ENCODE results near the gene CRIP1. TPM values are rescaled to one million over a fixed set of nuclear protein-coding genes. Genes with fewer than 3 reads are reported as not detected.

The CRIP1 gene
- total and polyA plus RNA-seq, 2 donors (not counting 3 experiments of a cell fraction or from before 2014, with no cell fraction given): 3.1 to 8.1 TPM

DNA sequence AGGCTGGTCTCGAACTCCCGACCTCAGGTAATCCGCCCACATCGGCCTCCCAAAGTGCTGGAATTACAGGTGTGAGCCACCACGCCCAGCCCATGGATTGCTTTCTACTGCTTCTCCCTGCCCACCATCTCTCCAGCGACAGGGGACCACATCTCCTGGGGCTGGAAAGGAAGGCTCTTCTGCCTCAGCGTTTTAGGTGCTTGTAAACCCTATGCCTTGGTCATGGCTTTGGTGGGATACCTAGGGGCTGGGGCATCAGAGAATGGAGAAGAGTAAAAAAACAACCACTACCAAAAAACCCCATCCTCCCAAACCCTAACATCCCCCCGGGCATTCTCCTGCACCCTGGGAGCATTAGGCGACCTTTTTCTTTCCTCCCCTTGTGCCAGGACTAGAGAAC is 38.6 kb downstream of the CRIP1 start:
- Histone ChIP-seq H3K9me3 (replicated peaks; ENCODE audit: control insufficient read depth, insufficient read depth, low read length) (no peaks in the 10 kb centered on the region), H3K27me3 (ENCODE audit: control insufficient read depth in 2 of 2, insufficient read depth in 2 of 2, low read length in 2 of 2) (peaks cover 6 to 7% of the 10 kb centered on the region in 2 experiments), H3K4me3 (replicated peaks in 1 of 3; ENCODE audit: insufficient read depth in 1 of 3, low read depth in 1 of 3, low read length in 3 of 3) (no peak overlapping the region), H4K20me1 (replicated peaks; ENCODE audit: control insufficient read depth, extremely low read depth, insufficient read depth, low read length) (no peaks in the 10 kb centered on the region), H3K4me2 (ENCODE audit: insufficient read depth, low read length) (no peak overlapping the region), H3K9me1 (replicated peaks; ENCODE audit: control insufficient read depth, extremely low read depth, insufficient read depth, low read length) (no peaks in the 10 kb centered on the region), H3K36me3 (ENCODE audit: control insufficient read depth in 2 of 2, extremely low read depth in 1 of 2, insufficient read depth in 2 of 2, low read length in 2 of 2) (no peaks in the 10 kb centered on the region), H3K27ac (ENCODE audit: insufficient read depth, low read depth, low read length) (no peak overlapping the region), H3K4me1 (ENCODE audit: control insufficient read depth, extremely low read depth, insufficient read depth, low read length) (peaks cover 17% of the 10 kb centered on the region), H3K9ac (replicated peaks; ENCODE audit: extremely low read depth, insufficient read depth, low read length) (no peak overlapping the region), H2AFZ (ENCODE audit: low read depth, low read length) (no peak overlapping the region), H3K79me2 (ENCODE audit: control insufficient read depth, insufficient read depth, low read length) (no peaks in the 10 kb centered on the region)
- dilution Hi-C loops (cut with MboI; ENCODE audit: extremely low pct_ligation_motif_present, low sequenced_read_pairs) (no loop called here), intact Hi-C loops (cut with micrococcal nuclease) (no loop called here)
- DNase-seq (ENCODE audit: low read depth, low spot score) (no peak), FAIRE-seq (no peak)
- ChIA-PET CTCF (no interaction called here), POLR2A (no interaction called here)
- no TSS peak for BruUV-seq (replicated peaks)
- TF ChIP-seq JUN (IDR thresholded peaks at IDR 0.05; ENCODE audit: borderline replicate concordance, insufficient read depth, insufficient read length, low read depth) (no peak), FOS (IDR thresholded peaks at IDR 0.05; ENCODE audit: borderline replicate concordance, insufficient read depth, low read length) (no peak), POLR2AphosphoS5 (IDR thresholded peaks at IDR 0.05; ENCODE audit: insufficient read depth, low read depth, low read length) (no peak), MYC (IDR thresholded peaks at IDR 0.05; ENCODE audit: low read depth, low read length) (no peak), POLR2A (IDR thresholded peaks at IDR 0.05; ENCODE audit: low read depth, low read length) (no peak), EZH2 (IDR thresholded peaks at IDR 0.05; ENCODE audit: borderline replicate concordance, low read depth, low read length, severe bottlenecking) (no peak), GATA2 (IDR thresholded peaks at IDR 0.05; ENCODE audit: insufficient read depth, insufficient read length, low read depth, low read length) (no peak)
- TF ChIP-seq, protein P1, sequence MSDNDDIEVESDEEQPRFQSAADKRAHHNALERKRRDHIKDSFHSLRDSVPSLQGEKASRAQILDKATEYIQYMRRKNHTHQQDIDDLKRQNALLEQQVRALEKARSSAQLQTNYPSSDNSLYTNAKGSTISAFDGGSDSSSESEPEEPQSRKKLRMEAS (IDR thresholded peaks at IDR 0.05; ENCODE audit: insufficient read depth, insufficient read length): no peak
- TF ChIP-seq, protein P2, sequence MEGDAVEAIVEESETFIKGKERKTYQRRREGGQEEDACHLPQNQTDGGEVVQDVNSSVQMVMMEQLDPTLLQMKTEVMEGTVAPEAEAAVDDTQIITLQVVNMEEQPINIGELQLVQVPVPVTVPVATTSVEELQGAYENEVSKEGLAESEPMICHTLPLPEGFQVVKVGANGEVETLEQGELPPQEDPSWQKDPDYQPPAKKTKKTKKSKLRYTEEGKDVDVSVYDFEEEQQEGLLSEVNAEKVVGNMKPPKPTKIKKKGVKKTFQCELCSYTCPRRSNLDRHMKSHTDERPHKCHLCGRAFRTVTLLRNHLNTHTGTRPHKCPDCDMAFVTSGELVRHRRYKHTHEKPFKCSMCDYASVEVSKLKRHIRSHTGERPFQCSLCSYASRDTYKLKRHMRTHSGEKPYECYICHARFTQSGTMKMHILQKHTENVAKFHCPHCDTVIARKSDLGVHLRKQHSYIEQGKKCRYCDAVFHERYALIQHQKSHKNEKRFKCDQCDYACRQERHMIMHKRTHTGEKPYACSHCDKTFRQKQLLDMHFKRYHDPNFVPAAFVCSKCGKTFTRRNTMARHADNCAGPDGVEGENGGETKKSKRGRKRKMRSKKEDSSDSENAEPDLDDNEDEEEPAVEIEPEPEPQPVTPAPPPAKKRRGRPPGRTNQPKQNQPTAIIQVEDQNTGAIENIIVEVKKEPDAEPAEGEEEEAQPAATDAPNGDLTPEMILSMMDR (IDR thresholded peaks at IDR 0.05; ENCODE audit: extremely low read depth in 1 of 2, insufficient read depth in 1 of 2, low read depth in 1 of 2, low read length in 2 of 2): no peak

Measured in endothelial cell of umbilical vein (primary cell).